Heart left ventricle (tissue), 13 donors: ENCODE results near the gene ITIH5.

Source experiments
- POLR2A ChIP-seq, 2 donors: fragments of 450-650 bp; IDR thresholded peaks; one replicate each; pipeline ENCODE4 v1.6.1; 2017; ENCODE audit warnings: antibody characterized with exemption in 2 of 2, mild to moderate bottlenecking in 2 of 2, moderate library complexity in 2 of 2
- TF ChIP-seq, protein P1 (sequence below), 12 donors: fragments of 200-600 bp; sonication (generic) in 4 of 12; IDR thresholded peaks; one replicate each; pipeline versions ENCODE4 v1.5.0 to v1.8.0; 2018 to 2022; ENCODE audit warnings: antibody characterized with exemption in 12 of 12, mild to moderate bottlenecking in 5 of 12
- donor health status: ischemic (EF 13 %, LVEDD 7.1; RV severe dilation, severe dysfunction).
- donor health status: DM: no; HTN: yes; CAD: no.
- donor health status: DM: no; HTN: no; CAD: no.
- donor health status: ischemic (EF 25% LVEDD 6.9; RV normal size, moderate dysfunction).
- donor health status: ischemic (EF 25% LVEDD 5.7; RV mildly dilated, moderate dysfunction).
- donor health status: ischemic (EF 35%, LVEDD 5.7; RV mildly dilated, moderate dysfunction).
- donor health status: nonischemic (EF 11% LVEDD 7.7; RV severe dilation, severe dysfunction).
- donor health status: DM: yes; HTN: yes; CAD: no.
- donor health status: PGD.
- donor health status: ischemic (EF 29% LVEDD 5.4; RV normal size, mild dysfunction).
- donor health status: nonischemic (EF 23%, LVEDD 6.1; RV moderate dilation, normal function).

DNA sequence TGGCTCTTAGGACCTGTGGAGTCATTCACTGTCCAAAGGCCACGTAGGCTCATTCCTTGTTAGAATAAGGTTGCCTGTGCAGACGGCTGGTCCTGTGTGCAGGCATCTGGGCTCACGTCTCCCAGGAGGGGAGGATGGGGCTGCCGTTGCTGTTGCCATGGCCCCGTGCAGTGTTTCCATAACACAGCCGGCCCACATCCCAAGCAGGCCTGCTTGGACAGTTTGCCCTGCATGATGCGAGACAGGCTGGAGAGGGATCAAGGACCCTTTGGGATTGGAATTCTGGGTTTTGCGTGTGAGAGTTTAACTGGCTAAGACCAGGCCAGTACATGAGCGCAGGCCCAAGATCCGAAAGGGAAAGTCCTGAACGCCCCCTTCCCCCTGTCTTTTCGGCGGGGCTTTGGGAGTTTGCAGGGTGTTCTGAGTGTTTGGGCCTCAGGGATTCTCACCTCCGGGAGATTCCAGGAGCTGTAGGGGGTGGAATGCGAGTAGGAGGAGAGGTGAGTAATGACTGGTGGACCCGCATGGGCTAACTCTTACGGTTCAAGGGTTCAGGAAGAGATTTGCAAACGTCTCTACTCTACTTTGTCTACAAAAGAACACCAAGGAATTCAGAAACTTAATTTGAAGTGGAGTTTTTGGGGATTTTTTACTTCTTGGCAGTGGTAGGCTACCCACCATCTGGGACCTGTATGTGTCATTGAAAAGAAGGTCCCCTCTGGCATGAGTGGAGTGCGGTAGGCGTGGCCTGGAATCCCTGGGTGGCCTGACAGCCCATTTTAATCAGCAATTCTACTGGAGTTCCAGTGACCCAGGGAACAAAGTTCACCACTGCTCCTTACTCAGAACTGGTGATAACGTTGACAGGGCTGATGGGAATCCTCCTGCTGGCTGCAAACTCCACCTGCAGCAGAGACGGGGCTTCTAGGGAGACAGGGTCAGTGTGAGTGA, 125.4 kb downstream of the ITIH5 start:
- TF ChIP-seq, protein P1, sequence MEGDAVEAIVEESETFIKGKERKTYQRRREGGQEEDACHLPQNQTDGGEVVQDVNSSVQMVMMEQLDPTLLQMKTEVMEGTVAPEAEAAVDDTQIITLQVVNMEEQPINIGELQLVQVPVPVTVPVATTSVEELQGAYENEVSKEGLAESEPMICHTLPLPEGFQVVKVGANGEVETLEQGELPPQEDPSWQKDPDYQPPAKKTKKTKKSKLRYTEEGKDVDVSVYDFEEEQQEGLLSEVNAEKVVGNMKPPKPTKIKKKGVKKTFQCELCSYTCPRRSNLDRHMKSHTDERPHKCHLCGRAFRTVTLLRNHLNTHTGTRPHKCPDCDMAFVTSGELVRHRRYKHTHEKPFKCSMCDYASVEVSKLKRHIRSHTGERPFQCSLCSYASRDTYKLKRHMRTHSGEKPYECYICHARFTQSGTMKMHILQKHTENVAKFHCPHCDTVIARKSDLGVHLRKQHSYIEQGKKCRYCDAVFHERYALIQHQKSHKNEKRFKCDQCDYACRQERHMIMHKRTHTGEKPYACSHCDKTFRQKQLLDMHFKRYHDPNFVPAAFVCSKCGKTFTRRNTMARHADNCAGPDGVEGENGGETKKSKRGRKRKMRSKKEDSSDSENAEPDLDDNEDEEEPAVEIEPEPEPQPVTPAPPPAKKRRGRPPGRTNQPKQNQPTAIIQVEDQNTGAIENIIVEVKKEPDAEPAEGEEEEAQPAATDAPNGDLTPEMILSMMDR (IDR thresholded peaks at IDR 0.05) = no peak
- no peak for TF ChIP-seq POLR2A (IDR thresholded peaks at IDR 0.05)
